K562 (cell line): ENCODE results near the gene SFN. TPM values are rescaled to one million over a fixed set of nuclear protein-coding genes. Genes with fewer than 3 reads are reported as not detected.

Experiments
- ATAC-seq: fragments of 200-7000 bp; cut with Tn5 transposase; 3 replicates; pipeline ENCODE4 v1.9.1; 2020; ENCODE audit warnings: moderate library complexity
- BruUV-seq: library from RNA; stranded (reverse); fragments of 400-500 nt; replicated peaks from 2 replicates; lab custom pipeline; 2021; lab: Mats Ljungman, UMichigan
- CTCF ChIA-PET: fragments of 300-600 bp; formaldehyde crosslinking; extraction: SDS; loops from one replicate; lab custom pipeline; 2021; ENCODE audit warnings: low intra/inter-chr PET ratio; lab: Yijun Ruan, JAX
- POLR2A ChIA-PET: fragments of 300-600, 350-650 bp; sonication (Branson Sonifier 250); formaldehyde crosslinking; extraction: SDS; loops from one replicate; lab custom pipeline; 2021; ENCODE audit warnings: antibody characterized with exemption, inconsistent platforms; lab: Yijun Ruan, JAX
- DNase-seq, 4 experiments: peaks; one replicate each; pipeline versions ENCODE4 v3.0.0 to v3.0.0-alpha.2; 2011 to 2018; ENCODE audit warnings: low spot score in 3 of 4, mixed read lengths in 3 of 4; ENCODE audit errors: extremely low read depth in 1 of 4
- FAIRE-seq: peaks from 2 replicates; lab custom pipeline; 2011; peaks lifted over from hg19 to GRCh38; lab: Jason Lieb, UNC
- H2AFZ ChIP-seq: 2 replicates; pipeline ENCODE4 v1.6.0; 2011; ENCODE audit warnings: low read depth, low read length, control low read depth, inconsistent platforms
- H3K27ac ChIP-seq: fragments of 200-600 bp; 3 replicates; pipeline ENCODE4 v1.8.0; 2011; ENCODE audit warnings: low read depth, mild to moderate bottlenecking, control low read depth, inconsistent platforms, low read length, moderate library complexity, mixed read lengths; ENCODE audit errors: extremely low read depth
- H3K27me3 ChIP-seq, 2 experiments: fragments of 300-600 bp in 1 of 2; 2 replicates in 1 of 2; 3 replicates in 1 of 2; pipeline versions ENCODE4 v1.6.0 to v1.8.0; 2011; ENCODE audit warnings: inconsistent platforms in 2 of 2, low read length in 2 of 2, mild to moderate bottlenecking in 1 of 2, mixed read lengths in 1 of 2, moderate library complexity in 1 of 2; ENCODE audit not compliant: control insufficient read depth in 2 of 2, insufficient read depth in 2 of 2
- H3K36me3 ChIP-seq: fragments of 300-600 bp; 3 replicates; pipeline ENCODE4 v1.8.0; 2011; ENCODE audit warnings: mild to moderate bottlenecking, low read length, inconsistent platforms; ENCODE audit not compliant: control insufficient read depth, insufficient read depth
- H3K4me1 ChIP-seq, 2 experiments: fragments of 200-600 bp in 1 of 2; replicated peaks in 1 of 2; 2 replicates in 1 of 2; 3 replicates in 1 of 2; pipeline versions ENCODE4 v1.5.1 to v1.8.0; 2011; ENCODE audit warnings: inconsistent platforms in 2 of 2, low read length in 2 of 2, mild to moderate bottlenecking in 1 of 2, mixed read lengths in 1 of 2, moderate library complexity in 1 of 2; ENCODE audit not compliant: control insufficient read depth in 2 of 2, insufficient read depth in 2 of 2
- H3K4me2 ChIP-seq: 2 replicates; pipeline ENCODE4 v1.6.1; 2011; ENCODE audit warnings: low read length, control low read depth, inconsistent platforms, mixed read lengths; ENCODE audit not compliant: insufficient read depth
- H3K4me3 ChIP-seq: fragments of 200-600 bp; sonication (generic), shearing (Covaris generic); 2 replicates; pipeline ENCODE4 v1.5.1; 2016; ENCODE audit warnings: control low read depth, inconsistent platforms
- H3K79me2 ChIP-seq: fragments of 200-600 bp; 3 replicates; pipeline ENCODE4 v1.8.0; 2011; ENCODE audit warnings: low read length, inconsistent platforms; ENCODE audit not compliant: control insufficient read depth, insufficient read depth
- H3K9ac ChIP-seq, 2 experiments: 2 replicates each; pipeline versions ENCODE4 v1.6.0 to v1.6.1; 2011; ENCODE audit warnings: low read depth in 2 of 2, low read length in 2 of 2, control low read depth in 1 of 2, inconsistent platforms in 1 of 2, mild to moderate bottlenecking in 1 of 2, mixed read lengths in 1 of 2; ENCODE audit not compliant: insufficient read depth in 1 of 2
- H3K9me1 ChIP-seq: one replicate; pipeline ENCODE4 v1.6.0; 2011; ENCODE audit warnings: inconsistent platforms, mild to moderate bottlenecking, low read length, moderate library complexity; ENCODE audit not compliant: control insufficient read depth, insufficient read depth
- H3K9me3 ChIP-seq: replicated peaks from 2 replicates; pipeline ENCODE4 v1.5.1; 2011; ENCODE audit warnings: low read depth, low read length, inconsistent platforms; ENCODE audit not compliant: control insufficient read depth, insufficient read depth
- H4K20me1 ChIP-seq: replicated peaks from 2 replicates; pipeline ENCODE4 v1.6.1; 2011; ENCODE audit warnings: low read length, inconsistent platforms, mixed read lengths; ENCODE audit not compliant: control insufficient read depth, insufficient read depth
- KDM1A ChIP-seq, 2 experiments: fragments of 450-650 bp; IDR thresholded peaks; 2 replicates each; pipeline ENCODE4 v1.6.1; 2016; ENCODE audit warnings: mild to moderate bottlenecking in 2 of 2
- MTF1 ChIP-seq: fragments of 250-450 bp; sonication (Bioruptor Pico); IDR thresholded peaks from 2 replicates; pipeline ENCODE4 v1.9.0; 2021; ENCODE audit warnings: moderate library complexity, mild to moderate bottlenecking, inconsistent platforms, borderline replicate concordance
- MYBL2 ChIP-seq, 2 experiments: fragments of 450-650 bp in 1 of 2; sonication (generic) in 1 of 2; formaldehyde crosslinking in 1 of 2; IDR thresholded peaks; 2 replicates each; pipeline versions ENCODE4 v1.6.1 to v1.8.1; 2017 to 2022; ENCODE audit warnings: borderline replicate concordance in 1 of 2, inconsistent platforms in 1 of 2, low read depth in 1 of 2, mild to moderate bottlenecking in 1 of 2, missing genetic modification reagents in 1 of 2, moderate library complexity in 1 of 2
- PCBP2 ChIP-seq: fragments of 200-400 bp; formaldehyde crosslinking; IDR thresholded peaks from 2 replicates; pipeline ENCODE4 v1.6.1; 2018; ENCODE audit warnings: low read length, low read depth, mild to moderate bottlenecking, moderate library complexity; ENCODE audit not compliant: poor library complexity, severe bottlenecking
- TBL1XR1 ChIP-seq, 2 experiments: IDR thresholded peaks; 2 replicates each; pipeline ENCODE4 v1.6.1; 2012; ENCODE audit warnings: improper control_type of control experiment in 2 of 2, low read length in 2 of 2, mild to moderate bottlenecking in 1 of 2
- TFE3 ChIP-seq: fragments of 450-650 bp; formaldehyde crosslinking; IDR thresholded peaks from 2 replicates; pipeline ENCODE4 v1.4.0; 2020; ENCODE audit warnings: mild to moderate bottlenecking, mixed read lengths
- ZNF143 ChIP-seq: sonication (generic); formaldehyde crosslinking; IDR thresholded peaks from 2 replicates; pipeline ENCODE4 v1.9.0; 2022; ENCODE audit warnings: mild to moderate bottlenecking, missing genetic modification reagents
- ZNF586 ChIP-seq: fragments of 450-650 bp; formaldehyde crosslinking; conservative IDR thresholded peaks from 2 replicates; pipeline ENCODE4 v1.4.0; 2020; ENCODE audit warnings: mild to moderate bottlenecking, moderate library complexity
- WGBS: fragments of 100-300 bp; shearing (Covaris generic); methylation state at CpG from one replicate; pipeline ENCODE4 v1.1.6; 2016; ENCODE audit warnings: low coverage, mixed read lengths; ENCODE audit not compliant: insufficient coverage; ENCODE audit errors: missing lambda C conversion rate; 5-methylcytosine and 5-hydroxymethylcytosine counted together
- in situ Hi-C: fragments of 300-500 bp; cut with MboI; formaldehyde crosslinking; loops from 4 replicates; pipeline ENCODE4 v1.15.0; 2018; ENCODE audit warnings: inconsistent platforms, mixed read lengths
- intact Hi-C: fragments of 100-400 bp; cut with micrococcal nuclease; formaldehyde crosslinking; loops from 2 replicates; pipeline ENCODE4 v1.14.2; 2022
- polyA plus RNA-seq, 8 experiments: library from polyadenylated mRNA; depleted of rRNA in 4 of 8; stranded (reverse) in 5 of 8; unstranded in 3 of 8; fragments of >200 nt; fragmentation: Nextera tagmentation in 2 of 8; fragmentation: Illumina TruSeq in 1 of 8; extraction: Ambion mirVana in 2 of 8; extraction: Trizol in 1 of 8; gene quantifications; 2 replicates each; pipeline versions ENCODE4 v1.2.1 to v1.2.3, GENCODE V29; 2011 to 2014; ENCODE audit warnings: inconsistent platforms in 1 of 8, missing spikeins in 1 of 8
- total RNA-seq, 7 experiments: library from RNA; depleted of rRNA in 6 of 7; stranded (reverse); fragments of >200 nt in 6 of 7; fragmentation: Illumina TruSeq in 2 of 7; extraction: Trizol in 2 of 7; gene quantifications; 2 replicates each; pipeline versions ENCODE4 v1.2.1 to v1.2.3, GENCODE V29; 2011 to 2021; ENCODE audit warnings: low replicate concordance in 1 of 7
- TF ChIP-seq, protein P1 (sequence below): sonication (generic); formaldehyde crosslinking; IDR thresholded peaks from 2 replicates; pipeline ENCODE4 v1.8.1; 2023; ENCODE audit warnings: mild to moderate bottlenecking, missing genetic modification reagents

SFN gene
- total and polyA plus RNA-seq, 9 of the 15 experiments (the other 6 are each of a cell fraction or from before 2014, with no cell fraction given): 0.10 to 3.8 (median 2.0) TPM

DNA sequence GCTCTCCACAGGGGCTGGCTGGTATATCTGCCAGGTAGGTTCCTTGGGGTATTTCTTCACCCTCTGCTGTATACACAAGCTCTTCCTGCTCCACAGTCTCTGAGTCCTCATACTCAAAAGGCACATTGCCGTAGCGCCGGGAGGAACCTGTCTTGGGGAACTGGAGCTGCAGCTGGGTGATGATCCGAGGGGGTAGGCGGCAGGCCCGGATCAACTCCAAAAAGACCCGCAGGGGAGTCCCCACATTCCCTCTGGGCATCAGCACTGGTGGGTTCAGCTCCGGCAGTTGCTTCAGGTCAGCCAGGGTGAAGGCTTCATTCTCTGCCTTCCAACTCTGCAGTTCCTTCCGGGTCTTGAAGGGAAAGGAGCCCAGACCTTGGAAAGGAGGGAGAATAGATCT, 34.4 kb downstream of the SFN start:
- no peak for ATAC-seq
- CTCF ChIA-PET: no interaction called here

More for the DNA sequence above, 34.4 kb downstream of the SFN start:
- Histone ChIP-seq H3K9me3 (no peaks in the 10 kb centered on the region), H3K79me2 (peaks cover 35% of the 10 kb centered on the region), H3K36me3 (peaks cover 54% of the 10 kb centered on the region), H3K4me2 (no peak overlapping the region), H3K4me1 (peaks cover 8 to 17% of the 10 kb centered on the region in 2 experiments), H2AFZ (no peak overlapping the region), H3K27ac (no peak overlapping the region), H4K20me1 (no peaks in the 10 kb centered on the region), H3K9me1 (no peaks in the 10 kb centered on the region), H3K27me3 (no peaks in the 10 kb centered on the region; a peak in 1 of 5 replicates), H3K4me3 (no peak overlapping the region), H3K9ac (peak overlapping the region in 1 of 2 experiments; percentile 15; a peak in 1 of 4 replicates)
- no peak for TF ChIP-seq PCBP2
- no peak for TF ChIP-seq MYBL2 (IDR thresholded peaks at IDR 0.05; ENCODE audit: low read depth)
- no peak for TF ChIP-seq MYBL2 (CRISPR knock-in tag; IDR thresholded peaks at IDR 0.05; ENCODE audit: borderline replicate concordance)
- TF ChIP-seq MTF1: no peak
- no peak for TF ChIP-seq ZNF586
- TF ChIP-seq TBL1XR1 (IDR thresholded peaks at IDR 0.05; ENCODE audit: low read length in 2 of 2): no peak
- TF ChIP-seq, protein P1, sequence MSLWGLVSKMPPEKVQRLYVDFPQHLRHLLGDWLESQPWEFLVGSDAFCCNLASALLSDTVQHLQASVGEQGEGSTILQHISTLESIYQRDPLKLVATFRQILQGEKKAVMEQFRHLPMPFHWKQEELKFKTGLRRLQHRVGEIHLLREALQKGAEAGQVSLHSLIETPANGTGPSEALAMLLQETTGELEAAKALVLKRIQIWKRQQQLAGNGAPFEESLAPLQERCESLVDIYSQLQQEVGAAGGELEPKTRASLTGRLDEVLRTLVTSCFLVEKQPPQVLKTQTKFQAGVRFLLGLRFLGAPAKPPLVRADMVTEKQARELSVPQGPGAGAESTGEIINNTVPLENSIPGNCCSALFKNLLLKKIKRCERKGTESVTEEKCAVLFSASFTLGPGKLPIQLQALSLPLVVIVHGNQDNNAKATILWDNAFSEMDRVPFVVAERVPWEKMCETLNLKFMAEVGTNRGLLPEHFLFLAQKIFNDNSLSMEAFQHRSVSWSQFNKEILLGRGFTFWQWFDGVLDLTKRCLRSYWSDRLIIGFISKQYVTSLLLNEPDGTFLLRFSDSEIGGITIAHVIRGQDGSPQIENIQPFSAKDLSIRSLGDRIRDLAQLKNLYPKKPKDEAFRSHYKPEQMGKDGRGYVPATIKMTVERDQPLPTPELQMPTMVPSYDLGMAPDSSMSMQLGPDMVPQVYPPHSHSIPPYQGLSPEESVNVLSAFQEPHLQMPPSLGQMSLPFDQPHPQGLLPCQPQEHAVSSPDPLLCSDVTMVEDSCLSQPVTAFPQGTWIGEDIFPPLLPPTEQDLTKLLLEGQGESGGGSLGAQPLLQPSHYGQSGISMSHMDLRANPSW: no peak
- no peak for TF ChIP-seq TFE3 (CRISPR knock-in tag)
- no peak for TF ChIP-seq KDM1A (IDR thresholded peaks at IDR 0.05)
- no peak for TF ChIP-seq ZNF143 (CRISPR knock-in tag)
- POLR2A ChIA-PET: interaction anchor here (0.9 to 5.8 kb wide), 2 partner anchors 11 to 38 kb away, joined by 3 to 110 read pairs; partner anchors contain the start of gene GPN2
- no peak for DNase-seq
- no peak for FAIRE-seq
- in situ Hi-C loops (no loop called here), intact Hi-C loops (no loop called here)
- WGBS: 92% methylated on average over 9 of the region's 9 CpGs
- BruUV-seq: no TSS peak
